Breast epithelium (tissue), 4 donors: ENCODE measurements around the gene AFP. TPM values are rescaled to one million over a fixed set of nuclear protein-coding genes. Genes with fewer than 3 reads are reported as not detected.

Source experiments
- DNase-seq, 2 donors: peaks; one replicate each; pipeline ENCODE4 v3.0.0-alpha.2; 2019; ENCODE audit warnings: low spot score in 2 of 2
- H3K27ac ChIP-seq, 2 donors: fragments of 200-600 bp; sonication (generic) in 1 of 2; one replicate each; pipeline ENCODE4 v1.5.1; 2016 to 2019; ENCODE audit warnings: mild to moderate bottlenecking in 1 of 2
- H3K27me3 ChIP-seq, 2 donors: fragments of 200-600 bp; sonication (generic) in 1 of 2; one replicate each; pipeline versions ENCODE4 v1.5.1 to v1.6.0; 2017 to 2019; ENCODE audit warnings: control low read depth in 1 of 2, mild to moderate bottlenecking in 1 of 2
- H3K36me3 ChIP-seq: fragments of 200-600 bp; one replicate; pipeline ENCODE4 v1.5.1; 2019
- H3K4me1 ChIP-seq, 2 donors: fragments of 200-600 bp; sonication (generic); one replicate each; pipeline ENCODE4 v1.5.1; 2016 to 2019; ENCODE audit warnings: control low read depth in 1 of 2
- H3K4me3 ChIP-seq, 3 donors: fragments of 200-600 bp; sonication (generic); 1 replicate in 2 of 3; 2 replicates in 1 of 3; pipeline ENCODE4 v1.5.1; 2016 to 2019; ENCODE audit warnings: mild to moderate bottlenecking in 3 of 3, moderate library complexity in 2 of 3
- H3K9me3 ChIP-seq, 2 donors: fragments of 200-600 bp; sonication (generic) in 1 of 2; one replicate each; pipeline ENCODE4 v1.5.1; 2016 to 2019; ENCODE audit warnings: control low read depth in 1 of 2
- CTCF ChIP-seq, 3 donors: fragments of 450-650 bp; IDR thresholded peaks; one replicate each; pipeline ENCODE4 v1.5.1; 2016 to 2017; ENCODE audit warnings: antibody characterized with exemption in 3 of 3, mild to moderate bottlenecking in 3 of 3, moderate library complexity in 3 of 3
- POLR2A ChIP-seq: fragments of 450-650 bp; IDR thresholded peaks from one replicate; pipeline ENCODE4 v1.6.1; 2016; ENCODE audit warnings: antibody characterized with exemption, mild to moderate bottlenecking, moderate library complexity
- POLR2AphosphoS5 ChIP-seq, 3 donors: sonication (generic); formaldehyde crosslinking; IDR thresholded peaks; one replicate each; pipeline ENCODE4 v1.6.1; 2017; ENCODE audit warnings: antibody characterized with exemption in 3 of 3
- intact Hi-C: fragments of 100-400 bp; cut with DNase I; formaldehyde crosslinking; loops from one replicate; pipeline ENCODE4 v1.15.1; 2023; ENCODE audit warnings: low total_unique reads
- total RNA-seq, 3 donors: library from RNA; depleted of rRNA; stranded (reverse); fragments of >200 nt; gene quantifications; one replicate each; pipeline ENCODE4 v1.1.0, GENCODE V29; 2016

The AFP gene
- total RNA-seq, 3 donors from 2014 or later, result 3.2 TPM; not detected in 2

DNA sequence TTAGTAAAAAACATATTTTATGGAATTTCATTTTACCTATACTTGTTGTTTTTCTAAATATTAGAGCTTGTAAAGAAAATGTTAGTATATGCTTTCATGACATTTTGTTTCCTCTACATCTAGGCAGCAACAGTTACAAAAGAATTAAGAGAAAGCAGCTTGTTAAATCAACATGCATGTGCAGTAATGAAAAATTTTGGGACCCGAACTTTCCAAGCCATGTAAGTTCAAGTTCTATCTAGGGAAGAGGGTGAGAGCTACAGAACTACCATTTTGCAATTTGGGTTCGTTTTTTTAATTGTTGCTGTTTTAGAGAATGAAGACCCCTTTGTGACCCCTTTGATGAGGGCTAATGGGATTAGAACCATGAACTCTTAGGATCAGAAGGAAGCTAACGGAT, 7.2 kb downstream of the AFP start:
- Histone ChIP-seq H3K27ac (no peak overlapping the region), H3K4me1 (no peaks in the 10 kb centered on the region), H3K36me3 (no peaks in the 10 kb centered on the region), H3K4me3 (no peak overlapping the region), H3K27me3 (no peaks in the 10 kb centered on the region), H3K9me3 (no peaks in the 10 kb centered on the region)
- intact Hi-C loops, result no loop called here
- no peak for DNase-seq
- TF ChIP-seq POLR2A, result no peak
- no peak for TF ChIP-seq POLR2AphosphoS5 (IDR thresholded peaks at IDR 0.05)
- no peak for TF ChIP-seq CTCF (IDR thresholded peaks at IDR 0.05)

GRCh38 chr4:73445383-73446335, 9.6 kb downstream of the AFP start:
- no peak for DNase-seq
- Histone ChIP-seq H3K27ac (no peak overlapping the region), H3K36me3 (no peaks in the 10 kb centered on the region), H3K4me3 (no peak overlapping the region), H3K4me1 (no peaks in the 10 kb centered on the region), H3K27me3 (no peaks in the 10 kb centered on the region), H3K9me3 (no peaks in the 10 kb centered on the region)
- TF ChIP-seq CTCF (IDR thresholded peaks at IDR 0.05) (no peak), POLR2AphosphoS5 (IDR thresholded peaks at IDR 0.05) (no peak), POLR2A (no peak)
- intact Hi-C loops, result no loop called here

DNA sequence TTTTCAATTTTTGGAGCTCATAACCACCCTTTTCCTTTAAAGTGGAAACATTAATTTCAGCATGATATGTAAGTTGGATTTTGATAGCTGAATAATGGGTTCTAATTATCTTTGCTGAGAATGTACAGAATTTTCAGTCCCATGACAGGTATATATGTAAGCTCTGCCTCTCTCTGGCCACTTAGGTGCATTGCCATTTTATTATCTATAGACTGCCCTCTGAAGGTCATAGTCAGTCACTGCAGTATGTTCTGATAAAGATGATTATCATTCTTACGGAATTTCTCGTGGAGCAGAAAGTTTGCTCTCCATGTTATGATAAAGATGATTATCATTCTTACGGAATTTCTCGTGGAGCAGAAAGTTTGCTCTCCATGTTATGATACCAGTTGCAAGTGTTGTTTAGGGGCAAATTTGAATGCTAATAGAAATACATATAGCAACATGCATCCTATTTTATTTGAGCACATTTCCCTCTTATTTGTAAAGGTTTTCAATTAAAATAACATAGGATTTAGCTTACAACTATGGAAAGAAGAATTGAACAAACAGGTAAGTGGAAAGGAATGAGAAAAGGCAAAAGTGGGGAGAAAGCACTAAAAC, 10.4 kb downstream of the AFP start:
- Histone ChIP-seq H3K4me3 (no peak overlapping the region), H3K27me3 (no peaks in the 10 kb centered on the region), H3K27ac (no peak overlapping the region), H3K36me3 (no peaks in the 10 kb centered on the region), H3K9me3 (no peaks in the 10 kb centered on the region), H3K4me1 (no peaks in the 10 kb centered on the region)
- DNase-seq, result no peak
- TF ChIP-seq POLR2A (no peak), CTCF (IDR thresholded peaks at IDR 0.05) (peak in 2 of 3 donors; percentile 60 to 76)
- intact Hi-C loops, result no loop called here

DNA sequence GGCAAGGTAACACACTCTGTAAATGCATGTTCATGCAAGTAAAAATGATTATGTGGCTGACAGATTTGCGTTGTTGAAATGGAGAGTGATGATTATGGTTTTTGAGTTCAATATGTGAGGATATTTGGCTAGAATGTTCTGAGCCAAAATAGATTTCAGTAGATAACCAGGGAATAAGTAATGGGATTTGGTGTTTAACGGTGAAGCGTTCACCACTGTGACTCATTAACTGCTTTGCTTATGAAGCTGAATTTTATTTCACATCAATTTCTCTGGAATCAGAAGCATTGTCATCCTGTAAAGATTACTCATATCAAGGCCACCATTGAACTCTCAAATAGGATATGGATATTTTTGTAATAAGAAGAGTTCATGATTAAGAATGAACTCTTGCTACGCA, 11.7 kb downstream of the AFP start:
- Histone ChIP-seq H3K4me3 (no peak overlapping the region), H3K27me3 (no peaks in the 10 kb centered on the region), H3K27ac (no peak overlapping the region), H3K4me1 (no peaks in the 10 kb centered on the region), H3K36me3 (no peaks in the 10 kb centered on the region), H3K9me3 (no peaks in the 10 kb centered on the region)
- intact Hi-C loops, result no loop called here
- TF ChIP-seq CTCF (IDR thresholded peaks at IDR 0.05) (no peak), POLR2A (no peak), POLR2AphosphoS5 (IDR thresholded peaks at IDR 0.05) (no peak)
- DNase-seq, result no peak
